DMS114 treated with DMSO at 0.1 percent for 48 hours (cell line): ENCODE results near the gene GYS1.
"Not testable (repeated sequence)": the region's sequence is repeated elsewhere in the genome, so short reads cannot be mapped to it uniquely, and the experiment has no call there.

Experiments
- DNase-seq: peaks from one replicate; lab custom pipeline; 2025; ENCODE audit not compliant: unreplicated experiment; lab: John Stamatoyannopoulos, UW

GYS1 gene

DNA sequence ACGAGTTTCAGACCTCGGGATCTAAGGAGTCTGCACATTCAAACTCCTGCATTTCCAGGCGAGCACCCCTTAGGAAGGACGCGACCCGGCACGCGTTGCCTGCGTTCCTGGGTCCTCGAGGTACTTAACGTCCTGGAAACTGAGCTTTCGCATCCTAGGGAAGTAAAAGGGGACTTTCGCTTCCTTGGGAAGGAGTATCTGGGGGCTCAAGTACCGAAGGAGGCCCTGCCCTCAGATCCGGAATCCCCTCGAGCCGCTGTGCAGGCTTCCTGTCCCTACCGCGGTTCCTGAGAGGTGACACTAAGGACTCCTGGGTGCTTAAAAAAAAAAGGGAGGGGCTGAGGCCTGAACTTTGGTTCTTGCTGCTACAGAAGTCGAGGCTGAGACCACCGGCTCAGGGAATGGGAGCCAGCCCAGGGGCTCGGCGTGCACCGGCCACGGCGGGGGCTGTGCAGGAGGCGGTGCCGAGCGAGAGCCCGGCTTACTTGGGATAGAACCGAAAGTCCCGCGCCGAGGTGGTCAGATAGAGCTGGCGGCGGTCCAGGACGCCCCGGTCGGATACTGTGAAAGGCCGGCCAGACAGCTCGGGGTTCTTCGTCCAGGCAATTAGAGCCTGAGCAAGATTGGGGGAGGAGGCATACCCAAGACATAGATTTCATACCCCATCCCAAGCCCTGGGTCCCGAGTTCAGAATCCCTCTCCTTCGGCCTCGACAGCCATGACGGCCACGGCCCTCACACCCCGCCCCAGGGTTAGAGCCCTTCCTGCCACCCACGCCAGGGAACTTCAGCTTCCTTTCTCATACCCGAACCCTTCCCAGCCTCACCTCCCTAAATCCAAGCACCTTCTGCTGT is 25.5 kb upstream of the GYS1 start:
- not testable (repeated sequence) for DNase-seq

DNA sequence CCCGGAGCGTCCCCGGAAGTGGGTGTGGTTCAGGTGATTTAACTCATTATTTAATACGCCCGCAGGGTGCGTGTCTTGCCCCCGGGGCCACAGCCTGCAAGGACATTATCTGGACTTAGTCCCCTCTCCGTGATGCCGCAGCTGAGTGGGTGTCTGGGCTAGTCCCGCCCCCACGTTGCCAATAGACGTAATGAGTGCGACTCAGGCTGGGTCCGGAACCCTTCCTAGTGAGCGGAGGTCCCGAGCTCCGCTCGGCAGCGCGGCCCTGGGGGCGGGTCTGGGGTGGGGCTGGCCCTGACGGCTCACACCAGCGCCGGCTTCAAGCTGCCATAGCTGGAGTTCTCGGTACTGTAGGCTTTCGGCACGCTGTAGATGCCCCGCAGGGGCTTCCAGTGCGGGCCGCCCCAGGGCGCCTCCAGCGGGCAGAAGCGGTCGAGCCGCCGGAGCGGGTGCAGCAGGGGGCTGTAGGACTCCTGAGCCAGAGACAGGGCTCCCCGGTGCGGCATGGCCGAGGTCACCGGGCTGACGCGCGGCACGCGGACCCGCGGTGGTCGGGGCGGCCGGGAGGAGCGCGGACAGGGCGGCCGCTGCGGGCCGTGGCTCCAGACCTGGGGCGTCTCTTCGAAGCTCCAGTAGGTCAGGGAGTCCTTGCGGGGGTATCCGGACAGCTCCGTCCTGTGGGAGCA is 24.7 kb upstream of the GYS1 start:
- DNase-seq = no peak

DNA sequence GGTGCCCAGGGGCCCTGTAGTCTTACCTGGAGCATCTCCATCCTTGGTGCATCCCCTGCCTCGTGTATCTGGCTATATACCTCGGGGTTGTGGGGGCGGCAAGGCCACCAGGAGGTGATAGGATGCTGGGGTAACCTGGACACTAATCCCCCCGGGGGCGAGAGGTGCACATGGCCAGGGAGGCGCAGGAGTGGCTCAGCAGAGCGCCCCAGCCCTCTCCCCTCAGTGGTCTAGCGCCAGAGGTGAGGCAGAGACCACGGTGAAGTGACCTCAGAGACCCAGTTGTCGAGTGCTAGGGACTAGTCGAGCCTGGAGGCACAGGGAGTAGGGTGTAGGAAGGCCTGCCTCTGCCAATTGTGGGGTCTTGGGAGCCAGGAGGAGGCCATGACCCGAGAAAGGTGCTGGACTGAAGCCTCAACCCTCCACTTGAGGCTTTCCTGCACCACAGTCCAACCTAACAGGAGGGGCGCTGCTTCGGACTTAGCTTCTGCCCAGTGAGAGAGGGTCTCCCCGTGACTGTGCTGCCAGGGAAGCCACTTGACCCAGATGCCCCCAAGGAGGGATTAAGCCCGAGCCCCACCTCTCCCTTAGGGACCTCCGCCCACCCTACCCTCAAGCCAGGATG is 24.0 kb upstream of the GYS1 start, which contains the start of gene LHB:
Gene LHB (minus strand): TSS at position 51 of the 625 bp plus-strand sequence. CDS start 10 bp downstream, at position 41.
- DNase-seq = no peak

DNA sequence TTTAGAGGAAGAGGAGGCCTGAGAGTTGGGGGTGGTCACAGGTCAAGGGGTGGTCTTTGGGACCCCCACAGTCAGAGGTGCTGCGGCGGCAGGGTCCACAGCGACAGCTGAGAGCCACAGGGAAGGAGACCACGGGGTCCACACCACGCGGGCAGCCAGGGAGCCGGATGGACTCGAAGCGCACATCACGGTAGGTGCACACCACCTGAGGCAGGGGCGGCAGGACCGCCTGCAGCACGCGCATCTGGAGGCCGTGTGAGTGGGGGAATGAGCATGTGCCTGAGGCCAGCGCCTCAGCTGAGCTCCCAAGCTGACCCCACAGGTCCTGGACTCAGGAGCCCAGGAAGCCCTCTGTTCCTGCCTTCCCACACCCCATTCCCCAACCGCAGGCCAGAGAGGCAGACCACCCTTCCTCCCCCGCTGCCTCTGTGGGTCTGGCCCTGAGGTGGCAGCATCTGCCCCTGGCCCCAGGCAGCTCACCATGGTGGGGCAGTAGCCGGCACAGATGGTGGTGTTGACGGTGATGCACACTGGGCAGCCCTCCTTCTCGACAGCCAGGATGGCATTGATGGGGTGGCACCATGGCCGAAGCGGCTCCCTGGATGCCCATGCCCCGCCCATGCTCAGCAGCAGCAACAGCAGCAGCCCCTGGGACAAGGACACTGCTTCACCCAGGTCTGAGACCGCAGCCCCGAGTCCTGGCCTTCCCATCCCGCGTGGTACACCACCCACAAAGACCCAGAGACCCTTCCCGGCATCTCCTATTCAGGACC is 23.1 kb upstream of the GYS1 start:
- DNase-seq = no peak

DNA sequence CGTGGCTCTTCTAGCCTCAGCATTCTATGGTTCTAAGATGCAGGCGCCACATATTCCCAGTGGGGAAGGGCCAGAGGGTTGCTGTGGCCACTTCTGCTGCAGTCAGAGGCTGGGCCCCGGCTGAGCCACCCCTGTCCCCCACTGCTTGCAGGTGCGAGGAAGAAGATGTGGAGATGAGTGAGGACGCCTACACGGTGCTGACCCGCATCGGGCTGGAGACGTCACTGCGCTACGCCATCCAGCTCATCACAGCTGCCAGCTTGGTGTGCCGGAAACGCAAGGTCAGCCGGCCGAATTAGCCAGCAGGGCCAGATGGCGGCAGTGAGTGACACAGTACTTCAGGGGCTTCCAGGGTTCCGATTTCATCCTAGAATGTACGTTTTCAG is 21.8 kb upstream of the GYS1 start:
- DNase-seq = no peak

DNA sequence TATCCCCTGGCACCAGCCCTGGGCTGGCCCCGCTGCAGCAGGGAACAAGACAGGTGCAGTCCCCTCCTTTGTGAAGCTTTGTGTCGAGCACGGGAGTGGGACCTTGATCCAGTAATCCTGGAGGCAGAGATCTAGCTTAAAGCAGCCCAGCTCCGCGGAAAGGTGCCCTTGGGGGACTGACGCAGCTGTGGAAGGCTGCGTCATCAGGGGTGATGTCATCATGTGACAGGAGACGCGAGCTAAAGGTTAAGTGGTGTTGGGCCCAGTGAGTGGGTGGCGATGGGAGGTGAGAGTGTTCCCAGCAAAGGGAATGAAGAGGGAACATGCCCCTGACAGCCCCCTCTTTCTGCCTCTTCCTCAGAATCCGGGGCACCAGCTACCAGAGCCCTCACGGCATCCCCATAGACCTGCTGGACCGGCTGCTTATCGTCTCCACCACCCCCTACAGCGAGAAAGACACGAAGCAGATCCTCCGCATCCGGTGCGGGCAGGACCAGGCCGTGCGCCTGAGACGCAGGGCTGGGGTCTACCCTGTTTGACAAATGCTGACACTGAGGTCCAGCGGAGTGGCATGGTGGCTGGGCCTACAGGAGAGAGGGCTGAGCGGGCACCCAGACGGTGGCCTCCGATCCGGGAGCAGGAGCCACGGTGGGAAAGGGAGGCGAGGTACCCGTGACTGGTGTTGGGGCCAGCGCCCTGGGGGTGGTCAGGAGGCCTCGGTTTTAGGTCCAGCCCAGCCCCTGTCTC is 21.2 kb upstream of the GYS1 start:
- no peak for DNase-seq

DNA sequence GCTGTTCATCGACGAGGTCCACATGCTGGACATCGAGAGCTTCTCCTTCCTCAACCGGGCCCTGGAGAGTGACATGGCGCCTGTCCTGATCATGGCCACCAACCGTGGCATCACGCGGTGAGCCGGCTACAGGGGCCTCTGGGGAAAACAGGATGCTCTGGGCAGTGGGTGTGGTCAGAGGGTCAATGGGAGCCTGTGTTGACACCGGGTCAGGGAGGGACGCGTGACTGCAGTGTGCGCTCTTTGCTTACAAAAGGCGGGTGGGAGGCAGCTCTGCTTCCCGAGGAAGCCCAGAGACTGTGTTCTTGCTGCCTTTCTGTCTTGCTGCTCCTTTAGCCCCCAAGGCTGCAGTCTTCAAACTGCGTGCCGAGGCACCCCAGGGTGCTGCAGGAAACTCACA is 18.1 kb upstream of the GYS1 start:
- no peak for DNase-seq

DNA sequence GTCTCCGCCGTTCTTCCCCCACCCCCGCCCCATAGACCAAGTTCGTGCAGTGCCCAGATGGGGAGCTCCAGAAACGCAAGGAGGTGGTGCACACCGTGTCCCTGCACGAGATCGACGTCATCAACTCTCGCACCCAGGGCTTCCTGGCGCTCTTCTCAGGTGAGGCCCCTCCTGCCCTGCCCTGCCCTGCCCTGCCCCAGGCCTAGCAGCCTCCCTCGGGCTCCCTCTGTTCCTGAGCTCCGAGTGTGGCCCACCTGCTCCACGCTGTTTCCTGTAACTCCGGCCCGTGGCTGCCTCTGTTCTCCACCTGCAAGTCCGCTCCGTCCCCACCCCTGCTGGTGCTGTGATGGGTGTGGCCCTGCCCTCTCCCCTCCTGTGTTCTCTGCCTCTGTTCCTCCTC is 17.3 kb upstream of the GYS1 start:
- no peak for DNase-seq

DNA sequence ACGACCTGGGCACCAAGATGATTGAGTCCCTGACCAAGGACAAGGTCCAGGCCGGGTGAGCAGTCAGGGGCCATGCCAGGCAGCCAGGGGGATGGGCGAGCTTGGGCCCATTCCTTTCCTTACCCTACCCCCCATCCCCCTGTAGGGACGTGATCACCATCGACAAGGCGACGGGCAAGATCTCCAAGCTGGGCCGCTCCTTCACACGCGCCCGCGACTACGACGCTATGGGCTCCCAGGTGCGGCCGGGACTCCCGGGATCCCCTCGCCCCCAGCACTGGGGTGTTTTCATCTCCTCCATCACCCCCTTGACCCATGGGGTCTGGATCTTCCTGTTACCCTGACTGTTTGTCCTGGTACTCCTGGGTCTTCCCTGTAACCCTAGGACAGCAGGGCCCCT is 16.7 kb upstream of the GYS1 start:
- no peak for DNase-seq

DNA sequence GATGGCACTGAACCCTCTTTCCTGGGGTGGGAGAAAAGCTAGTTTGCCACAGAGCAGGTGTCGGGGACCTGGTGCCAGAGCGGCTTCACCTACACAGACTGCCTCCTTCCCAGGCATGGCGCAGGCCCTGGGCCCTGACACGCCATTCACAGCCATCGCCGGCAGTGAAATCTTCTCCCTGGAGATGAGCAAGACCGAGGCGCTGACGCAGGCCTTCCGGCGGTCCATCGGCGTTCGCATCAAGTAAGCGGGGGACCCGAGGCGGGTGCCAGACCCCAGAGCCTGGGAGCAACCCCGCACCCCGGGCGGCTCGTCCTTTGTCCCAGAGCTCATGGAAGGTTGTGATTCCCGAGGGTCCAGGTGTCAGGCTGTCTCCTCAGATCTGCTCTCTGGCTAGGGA is 13.8 kb upstream of the GYS1 start:
- no peak for DNase-seq

DNA sequence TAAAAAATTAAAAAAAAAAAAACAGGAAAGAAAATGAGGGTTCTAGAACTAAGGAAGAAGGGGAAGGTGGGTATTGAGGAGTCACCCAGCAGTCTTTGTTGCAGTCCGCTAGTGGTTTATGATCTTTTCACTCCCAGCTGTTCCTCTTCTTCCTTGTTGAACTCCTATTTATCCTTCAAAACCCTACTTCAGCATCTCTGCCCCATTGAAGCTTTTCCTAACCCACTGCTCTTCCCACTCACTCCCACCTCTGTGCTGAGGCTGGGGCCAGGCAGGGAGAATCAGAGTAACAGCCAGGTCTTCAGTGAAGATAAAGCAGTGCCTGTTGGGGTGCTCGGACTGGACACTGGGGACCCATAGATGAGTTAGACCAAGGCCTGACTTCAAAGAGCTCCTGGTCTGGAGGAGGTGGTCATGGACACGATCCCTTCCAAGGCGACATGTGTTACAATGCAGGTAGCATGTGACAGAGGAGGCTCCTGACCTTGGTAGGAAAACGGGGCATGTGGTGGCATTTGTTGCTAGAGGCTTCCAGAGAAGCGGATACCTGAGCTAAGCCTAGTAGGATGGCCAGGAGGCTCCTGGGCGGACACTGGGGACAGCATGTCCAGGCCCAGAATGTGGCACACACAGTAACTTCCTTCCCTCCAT is 12.0 kb upstream of the GYS1 start:
- no peak for DNase-seq

DNA sequence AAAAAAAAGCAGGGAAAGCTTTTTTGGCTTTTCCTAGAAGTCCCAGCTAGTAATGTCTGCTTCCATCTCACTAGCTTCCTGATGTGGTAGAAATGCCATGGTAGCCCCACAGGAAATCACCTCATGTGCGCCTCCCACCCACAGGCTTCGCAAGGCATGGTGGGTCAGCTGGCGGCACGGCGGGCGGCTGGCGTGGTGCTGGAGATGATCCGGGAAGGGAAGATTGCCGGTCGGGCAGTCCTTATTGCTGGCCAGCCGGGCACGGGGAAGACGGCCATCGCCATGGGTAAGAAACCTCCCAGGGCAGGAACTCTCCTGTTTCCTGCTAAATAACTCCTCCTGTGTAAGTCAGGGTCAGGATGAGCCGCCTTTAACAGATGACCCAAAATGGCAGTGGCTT is 11.0 kb upstream of the GYS1 start:
- no peak for DNase-seq

DNA sequence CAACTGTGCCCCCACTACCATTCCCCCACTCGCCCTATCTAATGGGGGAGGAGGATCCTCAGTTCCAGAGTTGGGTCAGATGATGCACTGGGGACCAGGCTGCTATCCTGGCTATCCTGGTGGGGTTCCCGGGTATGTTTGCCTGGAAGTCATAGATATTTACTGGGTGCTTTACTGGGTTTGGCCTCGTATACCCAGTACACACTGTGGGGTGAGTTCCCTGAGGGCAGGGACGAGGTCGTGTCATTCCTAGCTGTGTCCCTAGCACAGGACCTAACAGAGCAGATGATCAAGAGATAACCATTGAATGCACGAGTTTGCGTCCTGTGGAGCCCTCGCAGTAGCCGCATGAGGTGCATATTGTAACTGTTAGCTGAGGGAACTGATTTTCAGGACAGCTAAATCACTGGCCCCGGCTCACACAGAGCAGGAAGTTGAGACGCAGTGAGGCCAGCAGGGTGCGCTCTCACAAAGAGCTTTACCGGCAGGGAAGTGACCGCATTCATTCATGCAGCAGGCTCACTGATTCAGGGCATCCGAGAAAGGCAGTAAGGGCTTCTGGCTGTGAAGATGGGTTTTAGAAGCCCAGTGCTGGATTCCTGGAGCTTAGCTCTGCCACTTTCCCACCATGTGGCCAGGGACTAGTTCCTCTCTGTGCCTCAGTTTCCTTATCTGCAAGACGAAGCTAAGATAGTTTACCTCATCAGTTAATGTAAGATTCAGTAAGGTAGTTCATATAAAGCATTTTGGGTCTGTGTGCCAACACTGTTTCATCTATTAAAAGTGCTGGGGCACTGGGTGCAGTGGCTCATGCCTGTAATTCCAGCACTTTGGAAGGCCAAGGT is 6.6 kb upstream of the GYS1 start:
- peak; percentile 30 for DNase-seq

DNA sequence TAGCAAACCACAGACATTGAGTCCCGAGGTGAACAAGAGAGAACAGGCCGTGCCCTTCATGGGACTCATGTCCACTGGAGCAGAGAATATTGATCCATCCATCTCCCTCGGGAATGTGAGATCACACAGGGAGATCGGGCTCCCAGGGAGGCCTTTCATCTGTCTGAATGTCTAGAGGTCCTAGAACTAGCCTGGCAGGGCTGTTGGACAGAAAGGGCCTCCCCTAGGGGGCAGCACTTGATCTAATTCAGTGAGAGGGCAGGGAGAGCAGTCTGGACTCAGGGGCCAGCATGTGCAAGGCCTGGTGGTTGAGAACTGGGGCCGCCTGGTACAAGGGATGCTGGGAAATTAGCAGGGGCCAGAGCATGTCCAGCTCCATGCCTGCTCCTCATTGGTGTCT is 4.9 kb upstream of the GYS1 start:
- peak; percentile 10 for DNase-seq

DNA sequence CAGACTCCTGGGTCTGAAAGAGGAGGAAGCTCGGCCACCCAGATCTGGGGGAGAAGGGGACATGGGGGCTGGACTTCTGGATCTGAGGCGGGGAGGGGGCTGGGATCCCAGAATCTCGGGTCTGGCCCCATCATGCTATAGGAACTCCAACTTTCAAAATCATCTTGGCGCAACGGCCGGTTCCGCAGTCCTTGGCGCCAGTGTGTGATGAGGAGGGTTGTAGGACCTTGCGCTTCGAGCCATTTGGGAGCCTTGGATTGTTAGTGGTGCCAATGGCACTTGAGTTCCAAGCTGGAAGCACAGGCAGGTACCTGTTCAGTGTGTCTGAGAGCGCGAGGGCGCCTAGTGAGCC is 902 bp upstream of the GYS1 start:
- DNase-seq = no peak

DNA sequence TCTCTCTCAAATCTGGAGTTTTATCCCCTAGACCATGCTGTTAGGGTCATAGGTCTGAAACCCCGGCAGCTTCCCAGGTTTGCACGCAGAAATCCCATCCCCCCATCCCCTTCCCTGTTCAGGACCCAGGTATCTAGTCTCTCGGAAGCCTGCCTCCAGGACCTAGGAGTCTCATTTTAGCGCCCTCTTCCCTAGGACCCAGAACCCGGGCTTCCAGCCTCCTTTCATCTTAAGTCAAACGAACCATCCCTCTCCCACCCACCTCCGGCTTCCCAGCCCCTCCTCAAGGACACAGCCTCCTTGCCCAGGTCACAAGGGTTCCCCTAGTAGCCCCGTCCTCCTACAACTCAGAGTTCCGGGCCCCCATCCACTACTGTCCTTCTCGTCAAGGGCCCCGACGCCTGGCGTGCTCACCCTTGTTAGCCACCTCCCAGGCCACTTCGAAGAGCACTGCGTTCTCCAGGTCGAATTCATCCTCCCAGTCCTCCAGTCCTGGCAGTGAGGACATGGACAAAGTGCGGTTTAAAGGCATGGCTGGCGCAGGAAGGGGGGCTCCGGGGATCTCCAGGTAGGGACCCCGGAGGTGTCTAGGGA is 431 bp downstream of the GYS1 start:
- no peak for DNase-seq

DNA sequence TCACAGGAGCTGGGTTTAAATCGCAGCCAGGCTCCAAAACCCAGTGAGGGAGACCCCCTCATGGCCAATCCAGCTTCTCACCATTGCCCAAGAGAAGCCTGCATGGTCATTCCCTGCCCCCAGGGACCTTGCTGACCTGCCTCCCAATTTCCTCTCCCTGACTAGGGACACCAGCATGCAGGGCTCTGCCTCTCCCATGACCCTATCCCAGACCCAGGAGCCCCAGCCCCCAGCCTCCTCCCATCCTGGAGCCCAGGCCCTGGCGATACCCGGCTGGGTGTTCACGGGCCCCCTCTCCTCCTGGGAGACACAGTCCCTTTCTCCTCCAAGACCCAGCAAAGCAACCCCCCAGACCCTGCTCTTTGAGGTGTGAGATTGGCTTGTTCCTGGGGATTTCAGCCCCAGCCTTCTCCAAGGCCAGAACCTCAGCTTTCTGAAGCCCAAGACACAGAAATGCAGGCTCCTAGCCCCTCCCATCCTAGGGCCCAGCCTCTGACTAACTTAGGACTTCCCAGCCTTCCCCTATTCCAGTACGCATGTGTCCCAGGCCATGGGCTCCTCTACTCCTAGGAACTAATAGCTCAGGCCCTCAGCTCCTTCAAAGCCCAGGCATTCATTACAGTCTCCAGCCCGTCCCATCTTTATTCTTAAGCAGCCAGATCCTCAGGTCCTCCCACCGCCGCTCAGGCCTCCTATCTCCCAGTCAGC is 1.1 kb downstream of the GYS1 start:
- DNase-seq = peak; percentile 7

DNA sequence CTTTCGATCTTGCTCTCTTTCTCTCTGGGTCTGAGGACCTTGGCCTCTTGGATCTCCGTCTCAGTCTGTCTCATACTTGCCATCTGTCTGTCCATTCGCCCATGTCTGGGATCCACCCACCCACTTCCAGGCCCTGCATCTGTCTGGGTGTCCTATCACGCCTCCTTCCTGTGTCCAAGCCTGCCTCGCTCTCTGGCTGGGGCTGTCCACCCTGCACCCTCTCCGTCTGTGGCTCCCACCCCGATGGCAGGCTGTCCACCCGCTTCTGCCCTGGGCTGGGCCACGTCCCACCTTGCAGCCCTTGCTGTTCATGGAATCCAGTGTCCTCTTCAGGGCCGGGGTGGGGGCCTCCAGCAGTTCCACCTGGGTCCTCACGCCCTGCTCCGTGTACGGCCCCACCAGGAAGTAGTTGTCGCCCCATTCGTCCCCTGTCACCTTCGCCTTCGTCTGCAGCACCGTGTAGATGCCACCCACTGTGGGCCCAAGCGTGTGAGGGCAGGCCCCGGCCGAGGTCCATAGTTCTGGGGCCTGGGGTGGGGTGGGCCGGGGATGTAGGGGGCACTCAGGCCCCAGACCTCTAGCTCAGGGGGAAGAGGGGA is 2.0 kb downstream of the GYS1 start:
- DNase-seq = no peak
